Left hindlimb (tissue), 1 donor: ENCODE measurements around the gene FGGY.
"Not testable (repeated sequence)": the region's sequence is repeated elsewhere in the genome, so short reads cannot be mapped to it uniquely, and the experiment has no call there.

Source experiments
- DNase-seq: peaks from one replicate; pipeline ENCODE4 v3.0.0-alpha.2; 2018

Gene FGGY

GRCh38 chr1:59690171-59690930 is 393.5 kb downstream of the FGGY start:
- no peak for DNase-seq

DNA sequence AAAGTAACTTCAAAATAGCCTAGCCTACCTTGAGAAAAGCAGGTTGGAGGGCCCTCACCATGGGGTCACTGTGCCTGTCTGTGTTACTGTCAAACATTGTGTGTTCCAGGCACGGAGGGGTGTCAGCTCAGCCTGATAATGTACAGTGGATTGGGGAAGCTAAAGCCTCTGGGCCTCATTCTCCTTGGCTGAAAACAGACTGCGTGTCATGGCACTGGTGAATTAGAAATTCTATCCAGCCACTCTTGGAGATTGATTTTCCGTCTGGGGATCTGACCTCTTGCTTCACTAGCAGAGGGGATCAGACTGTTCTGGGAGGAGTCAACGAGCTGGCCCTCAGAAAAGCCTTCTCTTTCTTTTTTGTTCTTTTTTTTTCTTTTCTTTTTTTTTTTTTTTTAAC is 394.4 kb downstream of the FGGY start:
- DNase-seq = peak; percentile 69

- DNase-seq = no peak
Observed at GRCh38 chr1:59692591-59692990, 395.7 kb downstream of the FGGY start.

DNA sequence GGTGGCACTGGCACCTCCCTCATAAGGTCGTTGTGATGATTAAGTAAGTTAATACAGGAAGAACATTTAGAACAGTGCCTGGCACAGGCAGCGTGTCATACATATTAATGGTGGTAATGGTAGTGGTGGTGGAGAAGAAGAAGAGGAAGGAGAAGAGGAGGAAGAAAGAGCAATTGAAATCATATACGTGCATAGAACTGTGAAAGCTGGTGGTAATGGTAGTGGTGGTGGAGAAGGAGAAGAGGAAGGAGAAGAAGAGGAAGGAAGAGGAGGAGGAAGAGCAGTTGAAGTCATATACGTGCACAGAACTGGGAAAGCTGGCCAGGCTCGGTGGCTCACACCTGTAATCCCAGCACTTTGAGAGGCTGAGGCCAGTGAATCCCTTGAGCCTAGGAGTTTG is 396.5 kb downstream of the FGGY start:
- DNase-seq = no peak

DNA sequence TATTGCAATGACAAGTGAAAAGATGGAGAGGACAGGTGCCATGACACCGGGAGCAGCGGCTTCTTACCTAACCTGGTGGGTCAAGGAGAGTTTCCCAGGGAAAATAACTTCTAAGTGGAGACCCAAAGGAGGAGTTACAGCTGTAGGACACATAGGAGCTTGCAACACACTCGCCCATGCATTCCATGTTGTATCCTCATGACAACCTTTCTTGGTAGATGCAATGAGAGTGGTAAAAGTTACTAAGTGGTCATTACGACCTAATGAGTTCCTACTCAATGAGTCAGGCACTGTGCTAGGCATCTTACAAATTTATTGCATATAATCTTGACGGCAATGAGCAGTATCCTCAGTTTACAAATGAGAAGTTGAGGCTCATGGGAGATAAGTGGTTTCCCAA is 398.4 kb downstream of the FGGY start:
- no peak for DNase-seq

- no peak for DNase-seq
Observed at GRCh38 chr1:59696421-59697115, 399.7 kb downstream of the FGGY start.

- no peak for DNase-seq
Observed at GRCh38 chr1:59697150-59697800, 400.4 kb downstream of the FGGY start.

DNA sequence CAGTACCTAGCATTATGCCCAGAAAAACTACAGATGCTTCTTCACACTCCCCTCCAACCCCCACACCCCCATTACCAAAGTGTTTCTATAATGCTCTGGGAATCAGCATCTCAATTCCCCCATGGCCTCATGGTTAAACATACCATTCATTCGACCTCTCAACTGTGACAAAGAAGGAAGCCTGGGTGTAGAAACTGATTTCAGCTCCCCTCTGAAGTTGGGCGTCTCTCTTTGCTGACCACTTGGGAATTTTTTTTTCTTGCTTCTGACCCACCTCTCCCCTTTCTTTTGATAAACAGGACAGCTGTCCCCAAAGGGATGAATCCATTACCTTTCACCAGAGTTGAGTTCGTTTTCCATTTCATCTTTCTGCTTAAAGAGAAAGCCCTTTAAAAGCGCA is 401.5 kb downstream of the FGGY start:
- no peak for DNase-seq

GRCh38 chr1:59699227-59699847 is 402.4 kb downstream of the FGGY start:
- DNase-seq = no peak

DNA sequence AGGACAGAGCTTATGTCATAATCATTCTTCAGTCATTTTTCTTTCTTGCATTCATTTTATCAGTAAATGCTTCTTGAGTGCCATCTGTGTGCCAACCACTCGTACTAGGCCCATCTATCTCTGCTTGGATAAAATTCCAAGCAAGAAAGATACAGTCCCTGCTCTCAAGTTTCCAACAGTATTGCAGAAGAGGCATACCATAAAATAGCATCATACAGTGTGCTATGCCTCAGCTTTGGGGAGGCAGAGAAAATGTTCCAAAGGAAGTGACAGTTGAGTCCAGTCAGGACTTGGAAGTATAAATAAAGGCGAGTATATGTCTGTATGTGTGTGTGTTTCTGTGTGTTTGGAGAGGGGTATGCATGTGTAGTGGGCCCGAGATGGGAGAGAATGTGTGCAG is 404.5 kb downstream of the FGGY start:
- DNase-seq = no peak

DNA sequence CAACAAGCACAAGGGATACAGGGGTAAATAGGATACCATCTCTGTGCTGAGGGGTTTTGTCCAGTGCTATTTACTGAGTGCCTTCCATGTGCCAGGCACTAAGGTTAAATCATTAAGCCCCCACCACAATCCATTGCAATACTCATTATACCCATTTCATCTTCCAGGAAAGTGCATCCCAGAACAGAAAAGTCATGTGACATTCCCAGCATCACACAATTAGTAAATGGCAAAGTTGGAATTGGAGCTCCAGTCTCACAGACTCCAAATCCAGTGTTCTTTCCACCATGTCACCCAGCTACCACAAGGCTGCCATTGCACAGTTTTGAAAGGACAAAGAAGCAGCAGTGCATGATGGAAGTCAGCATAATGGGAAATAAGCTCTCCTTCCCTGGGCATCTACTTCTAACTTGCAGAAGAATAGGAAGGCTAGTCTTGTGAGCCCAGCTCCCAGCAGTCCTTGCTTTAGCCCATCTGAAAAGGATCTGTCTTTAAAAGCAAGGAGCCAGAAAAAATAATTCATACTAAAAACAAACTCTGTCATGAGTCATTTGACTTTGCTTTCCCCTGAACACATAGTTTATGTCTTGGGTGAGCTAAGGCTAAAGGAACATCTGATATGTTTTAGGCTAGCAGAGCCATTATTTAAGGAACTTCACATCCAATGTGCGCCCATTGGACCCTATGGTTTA is 406.5 kb downstream of the FGGY start:
- DNase-seq = no peak

DNA sequence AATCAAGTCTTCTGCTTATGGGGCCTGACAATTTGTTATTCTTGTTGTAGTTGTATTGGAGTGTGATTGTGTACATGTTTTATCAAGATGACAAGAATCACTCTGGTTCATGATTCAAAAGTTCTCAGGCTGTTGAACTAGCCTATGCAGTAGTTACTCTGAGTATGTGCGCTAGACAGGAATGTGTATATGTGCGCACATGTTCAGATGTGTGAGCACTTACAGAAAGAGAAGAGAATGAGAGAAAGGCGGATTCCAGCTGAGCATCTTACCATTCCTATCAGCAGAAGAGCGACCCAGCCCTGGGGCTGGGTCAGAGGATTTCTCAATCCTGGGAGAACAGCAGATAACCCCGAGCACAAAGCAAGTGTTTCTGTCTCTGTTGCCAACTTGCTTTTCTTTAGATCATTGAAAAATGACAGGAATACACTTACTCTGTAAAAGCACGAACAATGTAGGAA is 407.1 kb downstream of the FGGY start:
- DNase-seq = no peak

GRCh38 chr1:59704716-59705115 is 407.8 kb downstream of the FGGY start:
- DNase-seq = no peak

GRCh38 chr1:59705466-59706302 is 408.8 kb downstream of the FGGY start:
- DNase-seq = no peak

GRCh38 chr1:59706303-59706599 is 409.4 kb downstream of the FGGY start:
- DNase-seq = no peak

DNA sequence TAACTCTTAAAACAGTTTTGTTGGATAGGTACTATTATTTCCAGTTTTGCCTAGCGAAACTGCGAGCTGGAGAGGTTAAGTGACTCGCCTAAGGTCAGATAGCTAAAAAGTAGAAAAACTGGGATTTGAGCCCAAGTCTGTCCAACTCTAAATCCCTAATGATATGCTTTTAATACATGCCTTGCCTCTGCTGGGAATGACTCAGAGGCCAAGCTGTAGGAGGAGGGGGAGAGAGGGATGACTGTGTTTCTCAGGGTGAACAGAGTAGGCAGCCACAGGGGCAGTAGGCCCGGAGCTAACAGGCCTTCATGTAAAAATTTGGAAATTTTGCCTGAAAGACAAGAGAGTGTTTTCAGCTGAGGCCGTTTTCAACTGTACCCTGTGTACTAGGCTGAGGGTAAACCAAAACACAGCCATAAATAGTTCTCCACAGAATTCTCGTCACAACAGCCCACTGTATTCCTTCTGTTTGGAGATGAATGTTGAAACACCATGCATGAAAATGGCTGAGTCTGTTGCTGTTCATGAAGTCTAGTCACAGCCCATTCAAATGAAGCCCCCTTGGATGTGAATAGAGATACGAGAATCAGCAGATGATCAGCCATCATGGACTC is 410.4 kb downstream of the FGGY start:
- no peak for DNase-seq

- DNase-seq = no peak
Observed at GRCh38 chr1:59709333-59709732, 412.4 kb downstream of the FGGY start.

DNA sequence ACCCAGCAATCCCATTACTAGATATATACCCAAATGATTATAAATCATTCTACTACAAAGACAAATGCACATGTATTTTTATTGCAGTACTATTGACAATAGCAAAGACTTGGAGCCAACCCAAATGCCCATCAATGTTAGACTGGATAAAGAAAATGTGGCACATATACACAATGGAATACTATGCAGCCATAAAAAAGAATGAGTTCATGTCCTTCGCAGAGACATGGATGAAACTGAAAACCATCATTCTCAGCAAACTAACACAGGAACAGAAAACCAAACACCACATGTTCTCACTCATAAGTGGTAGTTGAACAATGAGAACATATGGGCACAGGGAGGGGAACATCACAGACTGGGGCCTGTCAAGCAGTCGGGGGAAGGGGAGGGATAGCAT is 414.0 kb downstream of the FGGY start:
- DNase-seq = not testable (repeated sequence)

GRCh38 chr1:59714219-59714618 is 417.3 kb downstream of the FGGY start:
- no peak for DNase-seq

GRCh38 chr1:59714966-59715365 is 418.1 kb downstream of the FGGY start:
- DNase-seq = no peak

GRCh38 chr1:59716832-59717231 is 419.9 kb downstream of the FGGY start:
- DNase-seq = no peak
